GM21447 (cell line): Measurements from ENCODE around the gene GALNT13.

Experiments
- ATAC-seq: cut with Tn5 transposase; IDR thresholded peaks from one replicate; pipeline ENCODE4 v1.9.1; 2021; ENCODE audit not compliant: unreplicated experiment

Gene GALNT13

GRCh38 chr2:153871231-153872221 lies at the start of gene GALNT13:
TSS of gene GALNT13 (plus strand) at chr2:153871922.
- ATAC-seq: no peak

DNA sequence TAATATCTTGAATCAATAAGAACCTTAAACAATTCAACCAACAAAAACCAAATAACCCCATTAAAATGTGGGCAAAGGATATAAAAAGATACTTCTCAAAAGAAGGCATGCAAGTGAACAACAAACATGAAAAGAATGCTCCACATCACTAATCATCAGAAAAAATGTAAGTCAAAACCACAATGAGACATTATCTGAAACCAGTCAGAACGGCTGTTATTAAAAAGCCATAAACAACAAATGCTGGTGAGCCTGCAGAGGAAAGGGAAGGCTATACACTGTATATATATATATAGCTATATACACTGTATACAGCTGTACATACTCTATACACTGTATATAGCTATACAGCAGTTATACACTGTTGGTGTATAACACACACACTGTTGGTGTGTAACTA lies 47.8 kb upstream of the GALNT13 start:
- ATAC-seq: no peak

GRCh38 chr2:153828335-153828734 lies 43.4 kb upstream of the GALNT13 start:
- ATAC-seq: no peak

GRCh38 chr2:153834662-153835061 lies 37.1 kb upstream of the GALNT13 start:
- ATAC-seq: no peak

GRCh38 chr2:153858250-153858649 lies 13.5 kb upstream of the GALNT13 start:
- no peak for ATAC-seq

DNA sequence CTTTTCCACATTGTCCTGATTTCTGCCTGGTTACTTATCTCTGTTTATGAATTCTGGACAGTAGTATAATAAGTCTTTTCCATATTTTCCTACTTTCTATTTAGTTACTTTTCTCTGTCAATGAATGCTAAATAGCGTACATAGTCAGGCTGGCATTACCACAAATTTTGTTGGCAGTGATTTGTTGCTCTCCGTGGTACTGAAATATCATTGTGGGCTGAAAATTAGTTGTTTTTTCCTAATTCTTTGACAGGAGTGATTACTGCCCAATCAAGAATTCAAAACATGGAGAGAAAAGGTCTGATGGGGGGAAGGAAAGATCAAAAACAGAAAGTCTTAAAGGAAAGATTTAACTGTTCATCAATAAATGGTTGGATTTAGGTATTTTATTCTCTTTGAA lies 7.7 kb upstream of the GALNT13 start:
- ATAC-seq: no peak

- no peak for ATAC-seq
Observed at GRCh38 chr2:153866595-153866994, 5.1 kb upstream of the GALNT13 start.

GRCh38 chr2:153870308-153870707 lies 1.4 kb upstream of the GALNT13 start:
- no peak for ATAC-seq

DNA sequence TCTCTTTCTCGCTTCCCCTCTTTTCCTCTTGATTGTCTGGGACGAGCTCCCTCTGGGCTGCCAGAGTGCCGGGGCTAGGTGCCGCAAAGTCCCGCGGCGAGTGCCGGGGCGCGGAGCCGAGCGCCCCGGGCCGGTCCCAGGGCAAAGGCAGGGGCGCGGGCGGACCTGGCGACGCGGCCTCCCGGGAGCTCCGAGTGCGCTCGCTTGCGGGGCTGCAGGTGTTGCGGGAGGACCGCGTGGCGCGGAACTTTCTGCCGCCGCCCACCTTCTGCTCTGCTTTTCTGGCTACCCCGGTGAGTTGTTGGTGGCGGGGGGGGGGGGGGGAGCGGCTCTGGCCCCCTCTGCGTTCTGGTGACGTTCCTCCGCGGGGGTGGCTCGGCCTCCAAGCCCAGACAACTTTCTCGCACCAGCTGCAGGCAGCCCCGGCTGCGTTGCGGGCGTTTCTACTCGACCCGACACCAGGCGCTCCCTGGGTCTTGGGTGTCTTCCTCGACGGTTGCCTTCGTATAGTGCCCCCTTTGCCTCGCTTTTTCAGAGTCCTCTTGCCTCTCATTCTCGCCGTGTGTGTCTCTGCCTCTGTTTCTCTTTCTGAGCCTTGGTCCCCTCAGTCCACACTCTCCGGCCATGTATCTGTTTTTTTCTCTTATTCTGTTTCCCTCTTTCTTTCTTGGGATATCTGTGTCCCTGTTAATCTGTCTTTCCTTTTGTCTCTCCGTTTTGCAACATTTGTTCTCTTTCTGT lies 759 bp downstream of the GALNT13 start:
- no peak for ATAC-seq

GRCh38 chr2:153873052-153874048 lies 1.6 kb downstream of the GALNT13 start:
- ATAC-seq: no peak

- no peak for ATAC-seq
Observed at GRCh38 chr2:153875801-153876466, 4.2 kb downstream of the GALNT13 start.

DNA sequence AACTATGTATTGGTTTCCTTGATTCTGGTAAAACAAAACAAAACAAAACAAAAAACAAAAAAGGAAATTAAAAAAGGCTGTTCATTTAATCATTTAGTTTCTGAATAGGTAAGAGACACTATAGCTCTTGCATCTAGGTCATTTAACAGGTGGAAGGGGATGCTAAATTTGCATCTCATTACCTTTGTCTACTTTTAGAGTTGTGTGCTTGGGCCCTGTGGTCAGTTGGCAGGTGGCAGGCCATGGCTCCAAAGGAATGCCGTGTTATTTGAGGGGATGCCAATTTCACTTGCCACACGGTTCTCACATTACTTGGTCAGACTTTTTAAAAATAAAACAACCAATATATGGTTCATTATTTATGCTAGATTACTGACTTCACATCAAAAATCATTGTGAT lies 9.2 kb downstream of the GALNT13 start:
- no peak for ATAC-seq

GRCh38 chr2:153886833-153887232 lies 15.1 kb downstream of the GALNT13 start:
- ATAC-seq: no peak

GRCh38 chr2:153890576-153890975 lies 18.9 kb downstream of the GALNT13 start:
- no peak for ATAC-seq

GRCh38 chr2:153891051-153891450 lies 19.3 kb downstream of the GALNT13 start:
- no peak for ATAC-seq

GRCh38 chr2:153912798-153913396 lies 41.2 kb downstream of the GALNT13 start:
- ATAC-seq: no peak

- ATAC-seq: no peak
Observed at GRCh38 chr2:153917570-153917969, 45.8 kb downstream of the GALNT13 start.

- no peak for ATAC-seq
Observed at GRCh38 chr2:153935511-153935910, 63.8 kb downstream of the GALNT13 start.

- ATAC-seq: no peak
Observed at GRCh38 chr2:153939124-153939796, 67.5 kb downstream of the GALNT13 start.
